ENCODE measurements around the gene ADAM12. TPM values are rescaled to one million over a fixed set of nuclear protein-coding genes. Genes with fewer than 3 reads are reported as not detected.
A peak's percentile ranks its signal among the peaks of the same experiment; 100 is the strongest.

The ADAM12 gene
- total RNA-seq, 1 experiment from 2014 or later, result not detected

GRCh38 chr10:126015413-126015812 lies 372.9 kb downstream of the ADAM12 start:
- intact Hi-C loops (cut with micrococcal nuclease), result no loop called here

GRCh38 chr10:126014309-126014708 lies 374.0 kb downstream of the ADAM12 start:
- intact Hi-C loops (cut with micrococcal nuclease), result no loop called here
- BruUV-seq (replicated peaks), result no TSS peak
- CTCF ChIA-PET, result interaction anchor here (1.5 kb wide), 1 partner anchor 80 kb away, joined by 4 read pairs; no protein-coding TSS in a partner anchor
- RAD21 ChIA-PET (ENCODE audit: low non-redundant PET in 1 of 2, low total read pairs in 2 of 2, uncharacterized antibody in 2 of 2, unreplicated experiment in 2 of 2), result no interaction called here
- Histone ChIP-seq H2AFZ (ENCODE audit: low read depth, low read length, poor library complexity, severe bottlenecking) (no peak overlapping the region), H3K9me3 (ENCODE audit: control insufficient read depth in 1 of 2, insufficient read depth in 1 of 2, low read depth in 1 of 2, low read length in 2 of 2) (no peaks in the 10 kb centered on the region), H3K79me2 (ENCODE audit: insufficient read depth, low read length) (no peaks in the 10 kb centered on the region), H4K20me1 (ENCODE audit: insufficient read depth) (no peaks in the 10 kb centered on the region), H3K9me2 (ENCODE audit: insufficient read depth) (no peaks in the 10 kb centered on the region), H3K4me2 (ENCODE audit: low read length) (no peak overlapping the region), H3K27ac (ENCODE audit: low read depth, low read length) (no peak overlapping the region), H3K36me3 (ENCODE audit: control insufficient read depth in 1 of 2, insufficient read depth in 2 of 2, low read length in 2 of 2) (no peaks in the 10 kb centered on the region), H3K9ac (ENCODE audit: low read length) (no peak overlapping the region), H3K27me3 (ENCODE audit: insufficient read depth, low read length) (no peaks in the 10 kb centered on the region), H3K4me3 (replicated peaks in 1 of 2; ENCODE audit: low read depth in 1 of 2, low read length in 2 of 2) (no peak overlapping the region), H3K4me1 (ENCODE audit: control insufficient read depth in 1 of 2, insufficient read depth in 2 of 2, low read length in 2 of 2) (peaks cover 0 to 5% of the 10 kb centered on the region in 2 experiments; a peak in 1 of 4 replicates)
- no peak for ATAC-seq
- POLR2A ChIA-PET, result no interaction called here
- TF ChIP-seq YY1 (IDR thresholded peaks at IDR 0.05; ENCODE audit: extremely low read depth, insufficient replicate concordance, low read depth, low read length) (no peak), EZH2 (IDR thresholded peaks at IDR 0.05) (no peak)
- TF ChIP-seq, protein P1, sequence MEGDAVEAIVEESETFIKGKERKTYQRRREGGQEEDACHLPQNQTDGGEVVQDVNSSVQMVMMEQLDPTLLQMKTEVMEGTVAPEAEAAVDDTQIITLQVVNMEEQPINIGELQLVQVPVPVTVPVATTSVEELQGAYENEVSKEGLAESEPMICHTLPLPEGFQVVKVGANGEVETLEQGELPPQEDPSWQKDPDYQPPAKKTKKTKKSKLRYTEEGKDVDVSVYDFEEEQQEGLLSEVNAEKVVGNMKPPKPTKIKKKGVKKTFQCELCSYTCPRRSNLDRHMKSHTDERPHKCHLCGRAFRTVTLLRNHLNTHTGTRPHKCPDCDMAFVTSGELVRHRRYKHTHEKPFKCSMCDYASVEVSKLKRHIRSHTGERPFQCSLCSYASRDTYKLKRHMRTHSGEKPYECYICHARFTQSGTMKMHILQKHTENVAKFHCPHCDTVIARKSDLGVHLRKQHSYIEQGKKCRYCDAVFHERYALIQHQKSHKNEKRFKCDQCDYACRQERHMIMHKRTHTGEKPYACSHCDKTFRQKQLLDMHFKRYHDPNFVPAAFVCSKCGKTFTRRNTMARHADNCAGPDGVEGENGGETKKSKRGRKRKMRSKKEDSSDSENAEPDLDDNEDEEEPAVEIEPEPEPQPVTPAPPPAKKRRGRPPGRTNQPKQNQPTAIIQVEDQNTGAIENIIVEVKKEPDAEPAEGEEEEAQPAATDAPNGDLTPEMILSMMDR (IDR thresholded peaks at IDR 0.05 in 2 of 3, conservative IDR thresholded peaks at IDR 0.05 in 1 of 3; ENCODE audit: borderline replicate concordance in 1 of 3, insufficient read depth in 1 of 3, low read depth in 2 of 3, low read length in 2 of 3), result 0 out of 6 replicates have a peak, but pooled peaks of 1 of the 3 experiments have one; percentile 2
- no peak for DNase-seq (ENCODE audit: low read depth, low spot score)

More at GRCh38 chr10:126015413-126015812, 372.9 kb downstream of the ADAM12 start:
- Histone ChIP-seq H3K4me3 (replicated peaks in 1 of 2; ENCODE audit: low read depth in 1 of 2, low read length in 2 of 2) (no peak overlapping the region), H3K4me2 (ENCODE audit: low read length) (no peak overlapping the region), H3K36me3 (ENCODE audit: control insufficient read depth in 1 of 2, insufficient read depth in 2 of 2, low read length in 2 of 2) (no peaks in the 10 kb centered on the region), H2AFZ (ENCODE audit: low read depth, low read length, poor library complexity, severe bottlenecking) (no peak overlapping the region), H3K27me3 (ENCODE audit: insufficient read depth, low read length) (no peaks in the 10 kb centered on the region), H3K9me3 (ENCODE audit: control insufficient read depth in 1 of 2, insufficient read depth in 1 of 2, low read depth in 1 of 2, low read length in 2 of 2) (no peaks in the 10 kb centered on the region), H3K79me2 (ENCODE audit: insufficient read depth, low read length) (no peaks in the 10 kb centered on the region), H4K20me1 (ENCODE audit: insufficient read depth) (no peaks in the 10 kb centered on the region), H3K9ac (ENCODE audit: low read length) (no peak overlapping the region), H3K4me1 (ENCODE audit: control insufficient read depth in 1 of 2, insufficient read depth in 2 of 2, low read length in 2 of 2) (peaks cover 0 to 5% of the 10 kb centered on the region in 2 experiments; a peak in 1 of 4 replicates), H3K9me2 (ENCODE audit: insufficient read depth) (no peaks in the 10 kb centered on the region), H3K27ac (ENCODE audit: low read depth, low read length) (no peak overlapping the region)
- ATAC-seq, result no peak
- ChIA-PET CTCF (interaction anchor here (1.5 kb wide), 1 partner anchor 81 kb away, joined by 4 read pairs; no protein-coding TSS in a partner anchor), POLR2A (no interaction called here), RAD21 (ENCODE audit: low non-redundant PET in 1 of 2, low total read pairs in 2 of 2, uncharacterized antibody in 2 of 2, unreplicated experiment in 2 of 2) (no interaction called here)
- no TSS peak for BruUV-seq (replicated peaks)
- no peak for TF ChIP-seq SRF (IDR thresholded peaks at IDR 0.05; ENCODE audit: low read depth)
- no peak for TF ChIP-seq TCF7L2 (IDR thresholded peaks at IDR 0.05; ENCODE audit: borderline replicate concordance, extremely low read depth, insufficient read depth, insufficient read length)
- TF ChIP-seq POLR2A (IDR thresholded peaks at IDR 0.05; ENCODE audit: borderline replicate concordance, extremely low read depth, insufficient read depth, insufficient read length), result no peak
- TF ChIP-seq EZH2phosphoT487 (IDR thresholded peaks at IDR 0.05; ENCODE audit: borderline replicate concordance), result no peak
- TF ChIP-seq, protein P2, sequence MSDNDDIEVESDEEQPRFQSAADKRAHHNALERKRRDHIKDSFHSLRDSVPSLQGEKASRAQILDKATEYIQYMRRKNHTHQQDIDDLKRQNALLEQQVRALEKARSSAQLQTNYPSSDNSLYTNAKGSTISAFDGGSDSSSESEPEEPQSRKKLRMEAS (IDR thresholded peaks at IDR 0.05), result no peak
- no peak for TF ChIP-seq CEBPB (IDR thresholded peaks at IDR 0.05; ENCODE audit: low read depth)
- no peak for TF ChIP-seq SP1 (IDR thresholded peaks at IDR 0.05; ENCODE audit: low read depth)
- TF ChIP-seq FOSL1 (IDR thresholded peaks at IDR 0.05; ENCODE audit: low read depth), result no peak
- TF ChIP-seq RAD21 (IDR thresholded peaks at IDR 0.05; ENCODE audit: low read depth), result no peak
- TF ChIP-seq JUND (IDR thresholded peaks at IDR 0.05), result no peak
- no peak for TF ChIP-seq ZNF274 (IDR thresholded peaks at IDR 0.05; ENCODE audit: low read depth, low read length)
- no peak for TF ChIP-seq POLR2AphosphoS5 (IDR thresholded peaks at IDR 0.05; ENCODE audit: low read depth, low read length)
- no peak for TF ChIP-seq EGR1 (IDR thresholded peaks at IDR 0.05; ENCODE audit: low read depth)
- no peak for TF ChIP-seq CBX3 (IDR thresholded peaks at IDR 0.05; ENCODE audit: low read depth)
- no peak for TF ChIP-seq SIN3A (IDR thresholded peaks at IDR 0.05; ENCODE audit: low read depth)
- no peak for TF ChIP-seq ELF1 (IDR thresholded peaks at IDR 0.05; ENCODE audit: borderline replicate concordance, low read depth)
- no peak for TF ChIP-seq ZFX (IDR thresholded peaks at IDR 0.05)
- no peak for DNase-seq (ENCODE audit: low read depth, low spot score)
